GM21515 (cell line): ENCODE measurements around the gene ZNF474.

Experiments used
- ATAC-seq: cut with Tn5 transposase; IDR thresholded peaks from one replicate; pipeline ENCODE4 v1.9.1; 2021; ENCODE audit not compliant: unreplicated experiment

Gene ZNF474

DNA sequence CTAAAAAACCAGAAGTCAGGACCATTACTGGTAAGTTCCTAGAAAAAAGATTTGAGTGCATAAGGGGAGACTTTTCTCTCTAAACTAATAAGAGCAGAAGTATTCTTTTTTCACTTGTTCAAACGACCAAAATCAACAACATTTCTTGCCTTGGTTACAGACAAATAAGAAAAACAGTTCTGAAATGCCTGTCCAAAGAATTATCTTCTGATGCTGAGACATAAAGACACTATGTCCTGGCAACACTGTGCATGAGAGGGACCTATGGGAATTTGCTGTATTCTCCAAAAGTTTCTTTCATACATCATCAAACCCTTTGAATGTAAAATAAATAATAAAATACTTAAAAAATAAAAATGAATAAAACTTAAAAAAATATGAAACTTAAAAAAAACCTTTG lies 50.4 kb downstream of the ZNF474 start:
- no peak for ATAC-seq

DNA sequence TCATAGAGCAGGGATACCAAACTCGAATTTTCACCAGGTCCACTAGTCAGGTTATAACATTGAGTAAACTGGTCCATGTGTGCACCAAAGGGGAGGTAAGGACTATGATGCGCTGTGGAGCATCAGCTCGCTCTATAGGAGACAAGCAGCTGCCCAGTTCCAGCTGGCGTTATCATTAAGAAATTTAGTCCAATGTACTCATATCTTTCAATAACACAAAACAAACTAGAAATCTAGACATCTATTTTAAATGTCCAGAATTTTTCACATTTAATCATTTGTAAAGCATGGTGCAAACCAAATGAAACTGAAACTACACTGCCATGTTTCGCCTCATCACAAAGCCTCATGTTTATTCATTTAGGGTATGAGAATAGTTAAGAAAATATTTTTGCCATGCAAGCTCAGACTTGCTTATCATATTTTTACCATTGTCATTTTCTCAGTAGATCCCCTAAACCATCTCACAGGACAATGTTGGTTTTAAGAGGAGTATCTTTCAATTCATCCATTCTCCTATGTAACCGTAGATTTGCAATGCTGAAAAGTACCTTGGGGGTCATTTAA lies 50.9 kb downstream of the ZNF474 start:
- ATAC-seq, result no peak

DNA sequence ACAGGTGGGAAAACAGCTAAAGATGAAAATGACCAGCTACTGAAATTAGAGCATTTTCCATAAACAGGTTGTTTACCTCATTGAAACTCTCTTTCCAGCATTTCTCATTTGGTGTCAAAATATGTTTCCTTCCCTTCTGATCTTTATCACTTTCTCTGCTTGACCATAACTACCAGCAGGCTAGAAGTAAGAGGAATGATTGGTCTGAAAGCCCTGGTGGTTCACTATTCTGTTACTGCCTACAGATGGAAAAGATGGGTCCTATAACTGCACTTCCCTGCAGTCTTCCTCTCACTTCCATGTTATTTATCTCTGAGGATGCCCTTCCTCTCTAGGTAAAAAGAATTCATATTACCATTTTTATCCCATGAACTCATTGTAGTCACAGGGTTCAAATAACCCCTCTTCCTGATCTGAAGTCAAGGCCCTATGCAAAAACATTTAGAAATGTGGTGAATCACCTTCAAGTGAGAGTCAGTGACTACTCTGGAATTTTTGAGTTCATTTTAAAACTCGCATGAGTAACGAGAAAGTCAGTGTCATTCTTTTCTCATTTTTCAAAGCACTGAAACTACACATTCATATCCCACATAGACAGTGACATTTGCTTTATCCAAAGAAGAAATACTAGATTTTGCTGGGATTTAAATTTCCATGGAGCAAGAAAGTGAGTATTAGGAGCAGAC lies 51.7 kb downstream of the ZNF474 start:
- ATAC-seq, result no peak

DNA sequence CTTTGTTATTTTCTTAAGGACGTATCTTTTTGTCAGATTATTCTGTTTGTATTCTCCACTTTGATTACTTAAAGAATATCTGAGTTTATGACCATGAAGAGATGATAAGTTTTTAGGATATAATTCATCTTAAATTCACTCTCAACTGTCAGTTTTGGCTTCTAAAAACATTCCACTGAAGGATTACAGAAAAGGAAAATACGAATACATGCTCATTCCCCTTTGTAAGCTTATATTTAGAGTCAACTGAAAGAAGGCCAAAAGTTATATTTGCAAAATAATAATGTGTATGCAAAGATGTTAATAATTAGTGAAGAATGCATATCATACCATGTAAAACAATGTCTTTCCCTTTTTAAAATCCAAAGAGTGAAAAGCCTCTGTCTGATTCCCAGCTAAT lies 52.5 kb downstream of the ZNF474 start:
- no peak for ATAC-seq

DNA sequence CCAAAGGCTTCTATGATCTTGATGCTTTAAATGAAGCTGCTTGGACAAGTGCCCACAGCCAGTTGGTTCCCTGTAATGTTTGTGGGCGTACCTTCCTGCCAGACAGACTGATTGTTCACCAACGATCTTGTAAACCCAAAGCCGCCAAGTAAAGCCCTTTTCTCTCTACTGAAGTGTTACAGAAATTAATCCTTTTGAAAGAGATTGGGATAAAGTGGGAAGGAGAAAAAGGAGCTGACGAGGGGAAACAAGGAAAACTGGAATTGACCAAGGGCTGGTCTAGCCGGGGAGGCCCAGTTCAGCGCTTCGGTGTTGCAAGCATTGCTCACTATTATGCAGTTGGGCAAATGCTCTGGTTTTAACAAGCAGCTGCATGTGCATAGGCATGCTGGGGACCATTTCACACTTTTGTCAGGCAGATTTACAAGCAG lies 53.2 kb downstream of the ZNF474 start:
- ATAC-seq, result no peak

DNA sequence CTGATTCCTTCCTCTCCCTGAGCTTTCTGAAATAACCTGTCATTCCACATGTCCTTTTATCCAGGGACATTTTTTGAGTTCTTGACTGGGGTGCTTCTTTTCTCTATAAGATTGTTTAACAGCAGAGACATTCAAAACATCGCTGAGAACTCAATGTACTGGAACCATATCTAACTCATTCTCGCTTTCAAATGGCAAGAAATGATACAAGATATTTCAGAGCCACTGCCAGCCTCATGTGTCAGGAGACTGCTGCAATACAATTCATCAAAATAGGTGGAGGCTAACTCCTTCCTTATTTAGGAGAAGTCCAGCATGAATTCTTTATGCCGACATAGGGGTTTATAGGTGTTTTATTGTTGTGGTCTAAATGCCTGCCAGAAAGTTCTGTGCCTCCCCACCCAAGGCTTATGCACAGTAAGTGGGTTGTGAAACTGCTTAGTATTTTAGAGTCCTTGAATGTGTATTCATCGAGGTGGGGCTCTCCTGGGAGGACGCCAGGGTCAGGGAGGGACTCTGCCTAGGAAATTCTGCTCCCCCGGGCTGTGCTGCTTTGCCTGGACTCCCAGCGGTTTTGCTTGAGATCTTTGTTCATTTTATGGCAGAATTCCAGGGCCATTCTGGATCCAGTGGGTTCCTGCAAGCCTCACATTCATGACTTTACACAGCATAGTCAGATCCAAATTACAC lies 53.9 kb downstream of the ZNF474 start:
- ATAC-seq, result no peak

DNA sequence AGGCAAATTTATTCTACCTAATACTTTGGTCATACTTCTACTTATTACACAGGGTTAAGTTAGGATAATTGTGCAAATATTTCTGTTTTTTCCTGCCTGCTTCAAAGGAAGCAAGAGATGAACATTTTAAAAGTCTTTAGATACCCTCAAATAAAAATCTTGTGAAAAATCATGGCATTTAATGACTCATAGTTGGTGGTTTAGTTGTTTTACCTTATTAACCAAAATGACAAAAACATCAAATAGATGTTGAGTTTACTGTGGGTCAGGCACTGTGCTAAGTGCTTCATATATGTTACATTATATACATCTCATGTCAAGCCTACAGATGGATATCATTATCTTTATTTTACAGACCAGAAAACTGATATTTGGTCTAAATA lies 54.4 kb downstream of the ZNF474 start:
- ATAC-seq, result no peak

DNA sequence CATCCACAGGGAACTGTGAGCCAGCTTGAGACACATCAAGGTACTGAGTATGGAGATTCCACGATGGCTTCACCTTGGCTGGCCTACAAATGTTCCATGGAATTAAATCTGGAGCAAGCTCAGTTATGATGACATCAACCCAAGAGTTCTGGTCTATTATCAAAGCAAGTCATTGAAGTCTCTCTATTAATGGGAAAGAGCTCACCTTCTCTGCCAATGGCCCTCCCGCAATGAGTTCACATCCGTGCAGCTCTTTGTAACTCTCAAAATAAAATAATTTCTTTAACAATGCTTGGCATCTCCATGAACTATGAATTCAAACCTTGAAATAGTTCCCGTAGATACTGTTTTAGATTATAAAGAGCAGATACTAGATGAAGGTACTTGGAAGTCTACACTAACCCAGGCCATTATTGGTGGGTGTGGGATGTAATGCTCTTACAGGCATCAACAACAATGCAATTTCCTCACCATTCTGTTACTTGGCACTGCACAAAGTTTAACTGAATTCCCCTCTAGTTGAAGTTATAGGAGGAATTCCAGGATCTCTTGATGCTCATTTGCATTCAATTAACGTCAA lies 55.4 kb downstream of the ZNF474 start:
- ATAC-seq, result no peak

DNA sequence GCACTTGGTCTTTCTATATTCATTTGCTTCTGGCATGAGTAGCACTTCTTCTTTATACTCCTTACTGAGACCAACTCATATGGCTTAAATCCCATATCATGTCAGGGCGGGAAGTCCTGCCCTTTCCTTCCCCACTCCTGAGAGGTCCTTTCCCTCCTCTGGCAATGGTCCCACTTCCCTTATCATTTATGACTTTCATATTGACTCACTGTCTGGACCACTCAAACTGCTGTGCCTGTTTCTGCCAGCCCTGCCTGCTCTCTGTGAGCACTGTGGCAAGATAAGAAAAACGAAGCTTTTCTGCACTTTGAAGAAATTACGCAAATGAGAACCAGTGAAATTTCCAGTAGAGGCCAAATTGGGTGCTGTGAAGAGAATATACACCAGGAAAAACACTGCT lies 58.1 kb downstream of the ZNF474 start:
- no peak for ATAC-seq

DNA sequence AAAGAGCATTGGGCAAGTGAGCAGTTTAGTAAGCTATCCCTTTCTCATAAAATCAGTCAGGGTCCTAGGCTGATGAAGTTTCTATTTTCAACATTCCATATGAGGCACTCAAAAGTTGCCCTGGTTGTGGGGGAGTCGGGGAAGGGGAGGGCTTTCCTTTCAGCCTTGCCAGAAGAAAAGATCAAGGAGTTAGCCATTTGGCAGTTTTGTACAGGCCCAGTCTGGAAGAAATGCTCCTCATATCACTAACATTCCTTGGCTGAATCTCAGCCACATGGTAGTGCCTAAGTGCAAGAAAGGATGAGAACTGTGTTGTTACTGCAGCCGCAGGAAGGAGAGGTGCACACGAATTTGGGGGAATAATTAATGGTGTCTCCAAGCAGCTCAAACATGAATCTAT lies 60.8 kb downstream of the ZNF474 start:
- no peak for ATAC-seq

DNA sequence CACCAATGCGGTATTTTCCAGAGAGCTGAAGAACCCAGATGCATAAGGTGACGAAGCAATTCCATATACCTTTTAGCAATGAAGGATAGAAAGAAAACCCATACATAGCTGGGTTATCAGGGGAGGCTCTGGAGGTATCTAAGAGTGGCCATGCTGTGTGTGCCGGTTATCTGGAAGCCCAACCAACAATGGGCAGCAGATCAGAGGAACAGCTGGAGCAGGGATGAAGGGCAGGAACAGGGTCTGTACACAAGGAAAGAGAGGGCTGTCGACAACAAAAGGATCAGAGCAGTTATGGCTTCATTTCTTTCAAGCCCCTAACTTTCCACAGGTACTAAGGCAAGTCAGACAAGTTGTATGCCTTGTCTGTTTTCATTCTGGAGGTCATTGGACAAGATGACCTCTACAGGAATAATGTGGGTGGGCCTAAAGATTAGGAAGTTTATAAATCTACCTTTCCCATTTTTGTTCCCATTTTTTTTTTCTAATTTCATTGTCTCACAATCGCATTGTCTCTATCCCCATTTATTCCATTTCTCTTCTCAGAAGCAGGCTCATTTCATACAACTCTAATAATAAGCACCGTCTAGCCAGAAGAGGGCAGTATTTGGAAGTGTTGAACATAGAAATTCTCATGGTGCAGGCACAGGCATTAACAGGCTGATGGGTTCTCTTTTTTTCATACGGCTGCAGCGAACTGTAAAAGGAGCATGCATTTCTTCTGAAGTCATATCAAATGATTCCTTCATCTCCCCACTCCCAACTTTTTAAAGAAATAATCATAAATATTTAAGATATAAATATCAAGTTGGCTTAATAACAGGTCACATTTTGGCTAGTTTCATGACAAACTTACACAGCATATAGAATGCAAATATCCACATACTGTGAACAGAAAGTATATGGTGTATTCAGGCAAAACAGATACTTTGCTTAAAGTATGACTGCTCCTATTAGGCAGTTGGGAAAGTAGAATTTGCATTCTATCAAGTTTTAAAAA lies 63.5 kb downstream of the ZNF474 start:
- peak; percentile 88 for ATAC-seq

DNA sequence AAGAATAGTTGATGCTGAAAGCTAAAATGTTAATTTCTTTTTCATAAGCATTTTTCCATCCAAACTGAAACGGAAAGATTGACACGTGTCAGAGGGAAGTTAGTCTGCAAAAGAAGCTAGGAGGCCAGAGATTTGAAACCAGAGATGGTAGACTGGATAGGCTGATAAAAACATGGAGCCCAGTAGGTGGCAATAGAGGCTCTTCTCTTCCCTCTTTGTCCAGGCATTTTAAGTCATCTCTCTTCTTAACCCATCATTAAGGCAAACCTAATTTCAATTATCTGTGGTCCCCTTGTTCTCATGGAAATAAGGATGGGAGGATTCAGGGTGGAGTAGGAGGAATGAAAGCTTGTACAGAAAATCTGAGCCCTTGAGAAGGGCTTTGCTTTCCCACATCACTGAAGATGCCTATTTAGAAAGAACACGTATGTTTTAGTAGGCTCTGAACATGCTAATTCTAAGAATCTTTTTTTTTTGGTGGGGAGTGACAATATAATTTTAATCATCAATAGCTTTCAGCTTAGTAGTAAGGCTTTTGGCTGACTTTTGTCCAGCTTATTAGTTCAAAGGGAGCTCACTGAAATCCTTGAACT lies 66.6 kb downstream of the ZNF474 start:
- no peak for ATAC-seq

DNA sequence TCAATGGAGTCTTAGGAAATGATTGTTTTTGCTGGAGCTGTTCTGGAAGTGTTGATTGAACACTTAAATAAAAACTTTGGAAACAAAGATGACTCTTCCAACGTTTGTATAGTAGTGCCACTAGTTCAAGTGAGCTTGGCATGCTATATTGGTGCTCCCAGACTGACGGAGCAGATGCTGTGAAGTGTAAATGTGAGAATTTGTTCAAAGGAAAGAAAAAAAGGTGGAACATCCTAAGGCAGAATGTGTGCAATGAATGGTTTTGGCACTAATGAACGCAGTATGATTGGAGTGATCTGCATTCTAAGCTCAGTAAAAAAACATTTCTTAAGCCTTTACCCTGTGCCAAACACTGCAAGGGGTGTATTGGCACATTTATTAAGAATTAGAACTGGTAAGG lies 69.8 kb downstream of the ZNF474 start:
- ATAC-seq, result no peak

DNA sequence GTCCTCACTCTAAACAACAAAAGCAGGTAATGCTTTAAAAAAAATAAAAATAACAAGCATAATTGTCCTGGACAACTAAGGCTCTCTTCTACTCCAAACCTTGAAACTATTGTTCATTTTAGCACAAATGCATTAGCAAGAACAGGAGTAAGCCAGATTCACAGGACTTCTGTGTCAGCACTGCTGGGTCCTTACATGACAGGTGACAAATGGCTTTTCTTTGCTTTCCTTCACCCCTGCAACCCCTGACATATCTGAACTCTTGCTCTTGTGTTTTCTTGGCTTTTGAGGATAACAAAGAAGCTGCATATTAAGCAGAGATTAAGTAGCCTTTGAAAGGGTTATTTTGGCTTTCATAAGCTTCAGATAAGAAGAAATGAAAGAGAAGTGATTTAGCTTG lies 71.1 kb downstream of the ZNF474 start:
- ATAC-seq, result no peak

DNA sequence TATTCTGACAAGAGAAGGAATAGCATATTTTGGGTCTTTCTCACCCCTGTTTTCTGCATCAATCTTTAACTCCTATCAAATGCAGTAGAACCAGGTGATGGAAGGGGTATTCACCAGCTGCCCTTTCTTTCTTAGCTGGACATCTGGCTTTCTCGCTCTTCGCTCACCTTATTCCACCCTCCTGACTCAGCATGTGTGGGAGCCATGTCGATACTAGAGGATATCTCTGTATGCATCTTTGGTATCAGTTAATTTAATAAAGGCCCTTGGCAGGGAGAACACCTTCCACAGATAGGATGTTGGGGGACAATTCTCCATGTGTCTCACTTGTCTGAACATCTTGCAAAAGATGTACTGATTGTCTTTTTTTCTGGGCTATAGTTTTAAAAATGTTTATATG lies 71.5 kb downstream of the ZNF474 start:
- no peak for ATAC-seq

DNA sequence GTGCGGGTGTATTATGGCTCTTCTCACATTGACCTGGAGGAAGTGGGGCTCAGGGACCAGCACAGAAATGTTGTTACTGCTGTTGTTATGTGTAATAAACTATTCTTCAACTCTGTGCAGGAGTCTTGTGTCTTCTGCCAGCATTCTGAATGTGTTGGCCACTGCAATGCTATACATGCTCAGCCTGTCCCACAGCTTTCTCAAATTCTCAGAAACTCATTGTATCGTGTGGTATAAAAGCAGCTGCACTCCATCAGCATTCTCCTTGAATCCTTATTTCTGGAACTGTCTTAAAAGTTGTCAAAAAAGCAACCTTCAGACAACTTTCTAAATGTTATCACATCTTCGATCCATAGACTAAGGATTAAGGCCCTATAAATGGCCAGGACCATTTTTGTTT lies 72.0 kb downstream of the ZNF474 start:
- ATAC-seq, result no peak

DNA sequence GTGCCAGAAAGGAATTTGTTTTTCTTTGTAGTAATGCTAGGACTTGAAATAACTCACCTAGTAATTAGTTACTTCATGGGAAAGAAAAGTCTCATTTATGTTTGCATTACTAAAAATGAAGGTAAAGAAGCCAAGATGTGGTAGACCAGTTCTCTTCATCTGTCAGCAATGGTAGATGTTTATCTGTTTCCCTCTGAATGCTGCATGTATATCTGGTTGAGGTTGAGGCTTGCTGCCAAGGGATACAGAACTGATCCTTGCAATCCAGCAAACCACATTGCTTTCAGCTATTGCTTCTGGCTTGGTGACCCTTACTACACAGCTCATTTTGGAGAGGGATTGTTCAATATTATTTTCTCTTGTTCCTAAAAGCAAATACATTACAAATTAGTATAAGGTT lies 73.6 kb downstream of the ZNF474 start:
- ATAC-seq, result no peak
